MM.1S (cell line): ENCODE data around the gene CENPA.

Experiments
- DNase-seq: peaks from one replicate; pipeline ENCODE4 v3.0.0-alpha.2; 2015
- H2AFZ ChIP-seq: fragments of 300-600 bp; sonication (generic); 2 replicates; pipeline ENCODE4 v1.6.0; 2016; ENCODE audit warnings: antibody characterized with exemption, low read length
- H3F3A ChIP-seq: fragments of 300-600 bp; sonication (generic); 2 replicates; pipeline ENCODE4 v1.6.1; 2016; ENCODE audit warnings: mild to moderate bottlenecking, antibody characterized with exemption, low read length, moderate library complexity, mixed read lengths; ENCODE audit not compliant: insufficient read depth
- H3K27ac ChIP-seq: fragments of 300-600 bp; sonication (generic); 2 replicates; pipeline ENCODE4 v1.5.1; 2016; ENCODE audit warnings: mild to moderate bottlenecking, low read length
- H3K27me3 ChIP-seq: fragments of 300-600 bp; sonication (generic); replicated peaks from 2 replicates; pipeline ENCODE4 v1.6.0; 2016; ENCODE audit warnings: low read length; ENCODE audit not compliant: insufficient read depth
- H3K36me3 ChIP-seq: fragments of 300-600 bp; sonication (generic); replicated peaks from 2 replicates; pipeline ENCODE4 v1.6.1; 2016; ENCODE audit warnings: mild to moderate bottlenecking, low read length, mixed read lengths; ENCODE audit not compliant: insufficient read depth
- H3K4me1 ChIP-seq: fragments of 300-600 bp; sonication (generic); 2 replicates; pipeline ENCODE4 v1.6.1; 2016; ENCODE audit warnings: low read length, mixed read lengths
- H3K4me2 ChIP-seq: fragments of 300-600 bp; sonication (generic); 2 replicates; pipeline ENCODE4 v1.6.0; 2016; ENCODE audit warnings: low read depth, low read length
- H3K4me3 ChIP-seq: fragments of 300-600 bp; sonication (generic); 2 replicates; pipeline ENCODE4 v1.5.1; 2016; ENCODE audit warnings: low read length, mixed read lengths
- H3K79me2 ChIP-seq: fragments of 300-600 bp; sonication (generic); 2 replicates; pipeline ENCODE4 v1.6.1; 2016; ENCODE audit warnings: mixed run types, low read length, mixed read lengths
- H3K9ac ChIP-seq: fragments of 300-600 bp; sonication (generic); 2 replicates; pipeline ENCODE4 v1.6.1; 2016; ENCODE audit warnings: low read length, mixed read lengths
- H3K9me2 ChIP-seq: fragments of 300-600 bp; sonication (generic); replicated peaks from 2 replicates; pipeline ENCODE4 v1.6.1; 2016; ENCODE audit warnings: mild to moderate bottlenecking, low read length, mixed read lengths; ENCODE audit not compliant: insufficient read depth
- H3K9me3 ChIP-seq: fragments of 300-600 bp; sonication (generic); replicated peaks from 2 replicates; pipeline ENCODE4 v1.6.1; 2016; ENCODE audit warnings: mild to moderate bottlenecking, low read length, mixed read lengths; ENCODE audit not compliant: insufficient read depth
- H4K20me1 ChIP-seq: fragments of 300-600 bp; sonication (generic); 2 replicates; pipeline ENCODE4 v1.6.1; 2016; ENCODE audit warnings: mild to moderate bottlenecking, low read length, moderate library complexity, mixed read lengths; ENCODE audit not compliant: insufficient read depth
- EZH2 ChIP-seq: fragments of 300-600 bp; sonication (generic); optimal IDR thresholded peaks from 2 replicates; pipeline ENCODE3; 2017; ENCODE audit warnings: low read depth, mild to moderate bottlenecking, antibody characterized with exemption, low read length, mixed read lengths
- EZH2phosphoT487 ChIP-seq: fragments of 300-600 bp; sonication (generic); IDR thresholded peaks from 2 replicates; pipeline ENCODE4 v1.6.1; 2018; ENCODE audit warnings: antibody characterized with exemption, low read length
- TF ChIP-seq, protein P1 (sequence below): fragments of 300-600 bp; sonication (generic); IDR thresholded peaks from 2 replicates; pipeline ENCODE4 v1.5.1; 2016; ENCODE audit warnings: antibody characterized with exemption, low read length, mixed read lengths

Gene CENPA

DNA sequence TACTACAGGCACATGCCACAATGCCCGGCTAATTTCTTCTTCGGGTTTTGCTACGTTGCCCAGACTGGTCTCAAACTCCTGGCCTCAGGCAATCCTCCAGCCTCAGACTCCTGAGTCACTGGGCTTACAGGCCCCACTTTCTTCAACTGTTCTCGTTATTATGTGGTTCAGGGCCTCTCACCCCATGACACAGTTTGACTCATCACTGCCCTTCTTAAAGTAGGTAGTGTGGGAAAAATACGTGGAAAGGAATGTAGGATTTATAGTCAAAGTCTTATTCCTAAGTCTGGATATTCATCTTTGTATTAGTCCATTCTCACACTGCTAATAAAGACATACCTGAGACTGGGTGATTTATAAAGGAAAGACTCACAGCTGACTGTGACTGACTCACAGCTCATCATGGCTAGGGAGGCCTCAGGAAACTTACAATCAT, 19.4 kb downstream of the CENPA start:
- no peak overlapping the region for H2AFZ ChIP-seq
- no peaks in the 10 kb centered on the region for H3F3A ChIP-seq
- H4K20me1 ChIP-seq = no peaks in the 10 kb centered on the region
- H3K4me2 ChIP-seq = no peak overlapping the region
- H3K36me3 ChIP-seq = no peaks in the 10 kb centered on the region
- no peak overlapping the region for H3K4me3 ChIP-seq
- H3K9me3 ChIP-seq = no peaks in the 10 kb centered on the region
- no peaks in the 10 kb centered on the region for H3K27me3 ChIP-seq
- H3K9me2 ChIP-seq = no peaks in the 10 kb centered on the region
- no peak for DNase-seq
- H3K79me2 ChIP-seq = no peaks in the 10 kb centered on the region
- H3K9ac ChIP-seq = no peak overlapping the region
- TF ChIP-seq, protein P1, sequence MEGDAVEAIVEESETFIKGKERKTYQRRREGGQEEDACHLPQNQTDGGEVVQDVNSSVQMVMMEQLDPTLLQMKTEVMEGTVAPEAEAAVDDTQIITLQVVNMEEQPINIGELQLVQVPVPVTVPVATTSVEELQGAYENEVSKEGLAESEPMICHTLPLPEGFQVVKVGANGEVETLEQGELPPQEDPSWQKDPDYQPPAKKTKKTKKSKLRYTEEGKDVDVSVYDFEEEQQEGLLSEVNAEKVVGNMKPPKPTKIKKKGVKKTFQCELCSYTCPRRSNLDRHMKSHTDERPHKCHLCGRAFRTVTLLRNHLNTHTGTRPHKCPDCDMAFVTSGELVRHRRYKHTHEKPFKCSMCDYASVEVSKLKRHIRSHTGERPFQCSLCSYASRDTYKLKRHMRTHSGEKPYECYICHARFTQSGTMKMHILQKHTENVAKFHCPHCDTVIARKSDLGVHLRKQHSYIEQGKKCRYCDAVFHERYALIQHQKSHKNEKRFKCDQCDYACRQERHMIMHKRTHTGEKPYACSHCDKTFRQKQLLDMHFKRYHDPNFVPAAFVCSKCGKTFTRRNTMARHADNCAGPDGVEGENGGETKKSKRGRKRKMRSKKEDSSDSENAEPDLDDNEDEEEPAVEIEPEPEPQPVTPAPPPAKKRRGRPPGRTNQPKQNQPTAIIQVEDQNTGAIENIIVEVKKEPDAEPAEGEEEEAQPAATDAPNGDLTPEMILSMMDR = no peak
- TF ChIP-seq EZH2phosphoT487 = no peak
- no peak for TF ChIP-seq EZH2
- no peaks in the 10 kb centered on the region for H3K4me1 ChIP-seq
- no peak overlapping the region for H3K27ac ChIP-seq

DNA sequence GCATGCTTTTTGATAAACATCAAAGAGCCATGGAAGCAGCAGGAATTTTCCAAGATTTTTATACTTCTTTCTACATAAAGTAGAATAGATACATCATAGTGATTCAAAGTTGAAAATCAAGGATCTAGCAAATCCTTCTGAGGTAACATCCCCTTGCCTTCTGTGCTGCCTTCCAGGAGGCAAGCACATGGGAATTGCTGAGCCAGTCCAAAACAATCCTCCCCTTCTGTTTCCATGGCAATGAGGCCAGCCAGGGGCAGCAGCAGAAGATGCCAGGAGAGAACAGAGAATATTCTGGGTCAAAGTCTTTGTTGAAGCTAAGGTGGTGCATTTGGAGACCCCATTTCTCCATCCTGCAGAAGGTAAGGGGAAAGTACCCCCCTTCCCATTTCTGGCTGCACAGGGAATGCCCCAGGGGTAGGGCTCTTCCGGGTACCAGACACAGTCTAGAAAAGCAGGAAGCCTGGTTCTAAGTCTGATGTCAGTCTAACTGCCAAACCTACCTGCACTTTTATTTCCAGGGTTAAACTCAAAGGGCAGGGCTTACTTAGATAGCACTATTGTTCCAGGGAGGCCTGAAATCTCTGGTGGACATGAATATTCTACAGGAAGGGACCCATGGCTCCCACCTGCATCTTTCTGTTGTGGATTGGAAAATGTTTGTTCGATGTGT, 22.1 kb downstream of the CENPA start:
- H3K4me2 ChIP-seq = no peak overlapping the region
- H3K27ac ChIP-seq = no peak overlapping the region
- no peaks in the 10 kb centered on the region for H3K9me2 ChIP-seq
- H4K20me1 ChIP-seq = no peaks in the 10 kb centered on the region
- H3K4me3 ChIP-seq = no peak overlapping the region
- H3K27me3 ChIP-seq = peaks cover 4% of the 10 kb centered on the region; the same call in 1 of the 2 replicates
- no peaks in the 10 kb centered on the region for H3K9me3 ChIP-seq
- no peaks in the 10 kb centered on the region for H3K36me3 ChIP-seq
- H3F3A ChIP-seq = no peaks in the 10 kb centered on the region
- TF ChIP-seq EZH2 = no peak
- TF ChIP-seq EZH2phosphoT487 = no peak
- TF ChIP-seq, protein P1 = no peak
- no peak overlapping the region for H2AFZ ChIP-seq
- no peaks in the 10 kb centered on the region for H3K79me2 ChIP-seq
- DNase-seq = no peak
- no peaks in the 10 kb centered on the region for H3K4me1 ChIP-seq
- H3K9ac ChIP-seq = no peak overlapping the region

DNA sequence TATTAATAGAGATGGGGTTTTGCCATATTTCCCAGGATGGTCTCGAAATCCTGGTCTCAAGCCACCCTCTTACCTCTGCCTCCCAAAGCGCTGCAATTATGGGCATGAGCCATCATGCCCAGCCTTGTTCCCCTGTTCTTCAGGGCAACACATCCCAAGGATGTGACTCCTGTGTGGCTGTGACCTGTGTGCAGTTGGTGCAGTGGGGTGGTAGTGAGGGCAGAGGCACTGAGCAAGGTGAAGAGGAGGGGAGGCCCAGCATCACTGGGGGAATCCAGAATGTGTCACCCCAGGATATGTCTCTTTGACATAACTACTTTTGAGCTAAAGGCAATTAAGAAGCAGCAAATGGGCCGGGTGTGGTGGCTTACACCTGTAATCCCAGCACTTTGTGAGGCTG, 23.4 kb downstream of the CENPA start:
- no peak overlapping the region for H3K4me2 ChIP-seq
- H3K9ac ChIP-seq = no peak overlapping the region
- H2AFZ ChIP-seq = no peak overlapping the region
- no peaks in the 10 kb centered on the region for H3K79me2 ChIP-seq
- H3K9me2 ChIP-seq = no peaks in the 10 kb centered on the region
- DNase-seq = no peak
- TF ChIP-seq EZH2phosphoT487 (no peak), EZH2 (no peak)
- TF ChIP-seq, protein P1 = no peak
- no peaks in the 10 kb centered on the region for H3K4me1 ChIP-seq
- H3F3A ChIP-seq = no peaks in the 10 kb centered on the region
- no peaks in the 10 kb centered on the region for H3K36me3 ChIP-seq
- H3K4me3 ChIP-seq = no peak overlapping the region
- no peaks in the 10 kb centered on the region for H3K9me3 ChIP-seq
- no peak overlapping the region for H3K27ac ChIP-seq
- no peaks in the 10 kb centered on the region for H4K20me1 ChIP-seq
- peaks cover 6% of the 10 kb centered on the region; the same call in 1 of the 2 replicates for H3K27me3 ChIP-seq
